Progenitor cell of endocrine pancreas (in vitro differentiated cells): ENCODE measurements around the gene UBL4A. TPM values are rescaled to one million over a fixed set of nuclear protein-coding genes. Genes with fewer than 3 reads are reported as not detected.
"Not testable (repeated sequence)": the region's sequence is repeated elsewhere in the genome, so short reads cannot be mapped to it uniquely, and the experiment has no call there.

Source experiments
- DNase-seq: peaks from one replicate; pipeline ENCODE4 v3.0.0; 2021; ENCODE audit warnings: low spot score; ENCODE audit not compliant: unreplicated experiment
- H3K27ac Mint-ChIP-seq: 2 replicates; pipeline ENCODE4 v1.8.0; 2021; ENCODE audit warnings: mild to moderate bottlenecking, moderate library complexity, mixed read lengths
- H3K27me3 Mint-ChIP-seq: 2 replicates; pipeline ENCODE4 v1.8.0; 2021; ENCODE audit warnings: mixed read lengths
- H3K36me3 Mint-ChIP-seq: 2 replicates; pipeline ENCODE4 v1.8.0; 2022; ENCODE audit warnings: mixed read lengths; ENCODE audit not compliant: insufficient read depth
- H3K4me1 Mint-ChIP-seq: 2 replicates; pipeline ENCODE4 v1.8.0; 2021; ENCODE audit warnings: low read depth, mixed read lengths
- H3K4me3 Mint-ChIP-seq: 2 replicates; pipeline ENCODE4 v1.8.0; 2021; ENCODE audit warnings: low read depth, mild to moderate bottlenecking, moderate library complexity, mixed read lengths
- H3K9me3 Mint-ChIP-seq: 2 replicates; pipeline ENCODE4 v1.8.0; 2021; ENCODE audit warnings: low read depth, mixed read lengths
- total RNA-seq: library from RNA; stranded (reverse); gene quantifications from 2 replicates; pipeline ENCODE4 v1.2.1, GENCODE V29; 2021
- TF ChIP-seq, protein P1 (sequence below): fragments of 200-600 bp; sonication (generic); IDR thresholded peaks from one replicate; pipeline ENCODE4 v1.5.0; 2021; ENCODE audit warnings: antibody characterized with exemption, mild to moderate bottlenecking; ENCODE audit not compliant: unreplicated experiment

Gene UBL4A
- total RNA-seq, 1 donor from 2014 or later = 20.0 TPM

DNA sequence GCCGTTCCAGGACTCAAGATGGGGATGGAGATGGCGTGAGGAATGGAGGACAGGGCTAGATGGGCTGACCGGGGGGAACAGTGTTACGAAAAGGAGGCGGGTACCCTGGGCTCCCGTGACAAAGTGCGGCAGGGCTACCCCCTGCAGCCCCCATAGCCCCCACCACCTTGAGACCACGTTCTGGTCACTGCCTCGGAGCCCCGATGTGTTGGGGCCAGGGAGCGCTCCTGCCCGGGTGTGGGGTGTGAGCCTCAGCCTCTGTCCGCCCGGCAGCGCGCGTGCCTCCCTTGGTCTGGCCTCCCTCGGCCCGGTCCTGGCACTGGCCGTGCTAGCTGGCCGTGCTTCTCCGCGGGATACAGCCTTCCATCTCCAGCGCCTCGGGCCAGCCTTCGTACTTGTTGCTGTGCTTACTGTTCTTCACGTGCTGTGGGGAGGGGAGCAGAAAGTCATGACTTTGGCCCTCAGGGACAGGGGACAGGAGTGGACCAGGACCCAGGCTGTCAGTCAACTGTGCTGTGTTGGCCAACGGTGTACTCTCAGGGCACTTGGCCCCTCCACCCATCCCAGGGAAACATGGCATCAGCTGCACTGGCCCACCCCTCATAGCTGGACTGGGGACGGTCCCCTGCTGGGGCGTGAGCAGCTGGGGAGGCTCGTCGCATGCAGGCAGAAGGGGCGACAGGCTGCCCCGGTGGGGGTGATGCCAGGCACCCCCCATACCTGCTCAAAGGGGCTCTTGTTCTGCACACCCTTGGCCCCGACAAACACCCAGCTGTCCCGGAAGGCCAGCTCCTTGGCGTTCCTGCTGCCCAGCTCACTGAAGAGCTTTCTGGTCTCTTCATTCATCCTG, 20.3 kb upstream of the UBL4A start:
- no peak overlapping the region for H3K27ac Mint-ChIP-seq
- no peak for DNase-seq
- H3K27me3 Mint-ChIP-seq = no peaks in the 10 kb centered on the region
- TF ChIP-seq, protein P1, sequence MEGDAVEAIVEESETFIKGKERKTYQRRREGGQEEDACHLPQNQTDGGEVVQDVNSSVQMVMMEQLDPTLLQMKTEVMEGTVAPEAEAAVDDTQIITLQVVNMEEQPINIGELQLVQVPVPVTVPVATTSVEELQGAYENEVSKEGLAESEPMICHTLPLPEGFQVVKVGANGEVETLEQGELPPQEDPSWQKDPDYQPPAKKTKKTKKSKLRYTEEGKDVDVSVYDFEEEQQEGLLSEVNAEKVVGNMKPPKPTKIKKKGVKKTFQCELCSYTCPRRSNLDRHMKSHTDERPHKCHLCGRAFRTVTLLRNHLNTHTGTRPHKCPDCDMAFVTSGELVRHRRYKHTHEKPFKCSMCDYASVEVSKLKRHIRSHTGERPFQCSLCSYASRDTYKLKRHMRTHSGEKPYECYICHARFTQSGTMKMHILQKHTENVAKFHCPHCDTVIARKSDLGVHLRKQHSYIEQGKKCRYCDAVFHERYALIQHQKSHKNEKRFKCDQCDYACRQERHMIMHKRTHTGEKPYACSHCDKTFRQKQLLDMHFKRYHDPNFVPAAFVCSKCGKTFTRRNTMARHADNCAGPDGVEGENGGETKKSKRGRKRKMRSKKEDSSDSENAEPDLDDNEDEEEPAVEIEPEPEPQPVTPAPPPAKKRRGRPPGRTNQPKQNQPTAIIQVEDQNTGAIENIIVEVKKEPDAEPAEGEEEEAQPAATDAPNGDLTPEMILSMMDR = no peak
- H3K4me3 Mint-ChIP-seq = no peak overlapping the region
- peaks cover 9% of the 10 kb centered on the region for H3K36me3 Mint-ChIP-seq
- H3K4me1 Mint-ChIP-seq = no peaks in the 10 kb centered on the region
- peaks cover 15% of the 10 kb centered on the region for H3K9me3 Mint-ChIP-seq

DNA sequence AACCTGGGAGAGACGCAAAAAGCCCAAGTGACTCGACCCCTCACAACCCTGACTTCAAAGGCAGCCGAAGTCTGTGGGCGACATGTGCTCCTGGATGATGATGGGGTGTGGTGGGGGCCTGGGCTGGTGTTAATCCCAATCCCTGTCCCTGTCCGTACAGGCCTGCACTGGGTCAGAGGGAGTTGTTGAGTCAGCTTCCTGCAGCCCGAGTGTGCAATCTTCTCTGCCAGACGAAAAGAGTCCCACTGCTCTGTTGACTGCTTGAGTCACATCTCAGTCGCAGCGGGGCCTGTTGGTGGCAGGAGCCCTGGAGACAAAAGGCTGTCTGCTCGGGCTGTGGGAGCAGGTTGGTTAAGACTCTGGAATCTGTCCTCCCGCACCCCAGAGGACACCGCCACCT, 19.3 kb upstream of the UBL4A start:
- Mint-ChIP-seq H3K4me3 (no peak overlapping the region), H3K36me3 (peaks cover 7% of the 10 kb centered on the region), H3K27me3 (no peaks in the 10 kb centered on the region), H3K9me3 (peaks cover 15% of the 10 kb centered on the region), H3K27ac (no peak overlapping the region), H3K4me1 (no peaks in the 10 kb centered on the region)
- TF ChIP-seq, protein P1 = no peak
- no peak for DNase-seq

DNA sequence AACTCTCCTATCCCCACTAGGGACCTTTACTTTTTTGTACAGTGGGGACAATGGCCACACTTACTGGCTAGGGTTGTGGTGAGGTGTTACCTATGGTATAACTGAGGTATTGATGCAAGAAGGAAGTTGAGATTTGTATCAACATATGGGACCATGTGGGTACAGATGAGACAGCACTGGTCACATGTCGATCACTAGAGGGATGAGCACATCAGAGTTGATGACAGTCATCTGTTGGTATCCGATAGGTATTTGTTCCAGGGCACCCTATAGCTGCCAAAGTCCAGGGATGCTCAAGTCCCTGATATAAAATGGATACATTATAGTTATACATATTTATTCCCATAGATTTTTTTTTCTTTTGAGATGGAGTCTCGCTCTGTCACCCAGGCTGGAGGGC, 16.6 kb upstream of the UBL4A start:
- TF ChIP-seq, protein P1 = no peak
- Mint-ChIP-seq H3K4me1 (peaks cover 3% of the 10 kb centered on the region), H3K27ac (no peak overlapping the region), H3K4me3 (no peak overlapping the region), H3K27me3 (no peaks in the 10 kb centered on the region), H3K9me3 (peaks cover 3% of the 10 kb centered on the region), H3K36me3 (peaks cover 2% of the 10 kb centered on the region)
- no peak for DNase-seq

DNA sequence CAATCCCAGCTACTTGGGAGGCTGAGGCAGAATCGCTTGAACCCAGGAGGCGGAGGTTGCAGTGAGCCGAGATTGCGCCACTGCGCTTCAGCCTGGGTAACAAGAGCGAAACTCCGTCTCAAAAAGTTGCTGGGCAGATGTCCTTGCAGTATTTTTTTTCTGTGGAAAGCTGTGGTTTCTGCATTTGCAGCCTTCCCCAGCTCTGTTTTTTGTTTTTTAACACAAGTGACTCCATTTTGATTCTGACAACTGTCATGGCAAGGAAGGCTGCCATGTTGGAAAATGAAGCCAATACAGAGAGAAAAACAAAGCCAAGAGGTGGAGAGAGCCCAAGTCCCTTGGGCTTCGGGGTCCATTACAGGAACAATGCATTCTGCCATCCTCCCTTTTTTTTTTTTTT, 15.7 kb upstream of the UBL4A start:
- H3K4me1 Mint-ChIP-seq = peaks cover 3% of the 10 kb centered on the region
- no peak overlapping the region for H3K4me3 Mint-ChIP-seq
- no peaks in the 10 kb centered on the region for H3K27me3 Mint-ChIP-seq
- H3K27ac Mint-ChIP-seq = no peak overlapping the region
- TF ChIP-seq, protein P1 = no peak
- H3K36me3 Mint-ChIP-seq = peaks cover 2% of the 10 kb centered on the region
- peaks cover 3% of the 10 kb centered on the region for H3K9me3 Mint-ChIP-seq
- no peak for DNase-seq

DNA sequence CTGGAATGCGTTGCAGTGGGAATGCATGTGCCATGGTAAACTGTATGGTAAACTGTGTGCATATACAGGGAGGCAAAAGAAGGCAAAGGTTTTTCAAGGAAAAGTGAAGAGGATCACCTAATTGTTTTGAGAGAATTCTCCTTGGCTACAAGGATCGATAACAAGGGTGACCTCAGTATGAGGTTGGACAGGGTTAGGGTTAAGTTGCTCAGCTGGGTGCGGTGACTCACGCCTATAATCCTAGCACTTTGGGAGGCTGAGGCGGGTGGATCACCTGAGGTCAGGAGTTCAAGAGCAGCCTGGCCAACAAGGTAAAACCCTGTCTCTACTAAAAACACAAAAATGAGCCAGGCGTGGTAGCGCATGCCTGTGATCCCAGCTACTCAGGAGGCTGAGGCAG, 15.0 kb upstream of the UBL4A start:
- not testable (repeated sequence) for H3K36me3 Mint-ChIP-seq, H3K27ac Mint-ChIP-seq, H3K27me3 Mint-ChIP-seq, H3K9me3 Mint-ChIP-seq, H3K4me3 Mint-ChIP-seq, H3K4me1 Mint-ChIP-seq, DNase-seq

DNA sequence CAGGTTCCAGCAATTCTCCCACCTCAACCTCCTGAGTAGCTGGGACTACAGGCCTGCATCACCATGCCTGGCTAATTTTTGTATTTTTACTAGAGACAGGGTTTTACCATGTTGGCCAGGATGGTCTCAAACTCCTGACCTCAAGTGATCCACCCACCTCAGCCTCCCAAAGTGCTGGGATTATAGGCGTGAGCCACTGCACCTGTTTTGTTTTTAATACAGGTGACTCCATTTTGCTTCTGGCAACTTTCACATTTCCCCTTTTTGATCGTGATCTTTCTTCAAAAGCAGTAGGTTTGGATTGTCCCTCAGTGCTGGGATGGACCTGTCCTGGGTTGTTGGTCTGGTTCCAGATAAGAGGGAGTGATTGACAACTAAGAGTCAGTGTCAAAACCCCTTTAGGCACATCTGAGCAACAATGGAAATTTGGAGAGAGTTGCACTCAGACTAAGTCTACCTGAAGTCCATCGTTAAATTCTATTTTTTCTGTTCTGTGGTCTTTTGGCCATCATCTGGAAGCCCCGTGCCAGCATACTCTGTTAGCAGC, 10.2 kb upstream of the UBL4A start:
- H3K27ac Mint-ChIP-seq, DNase-seq, H3K4me3 Mint-ChIP-seq, H3K9me3 Mint-ChIP-seq, H3K36me3 Mint-ChIP-seq, H3K27me3 Mint-ChIP-seq, H3K4me1 Mint-ChIP-seq: not testable (repeated sequence)
